HG03196 (cell line): Measurements from ENCODE around the gene TMEM54.
"Not testable (repeated sequence)": the region's sequence is repeated elsewhere in the genome, so short reads cannot be mapped to it uniquely, and the experiment has no call there.

Experiments used
- ATAC-seq: cut with Tn5 transposase; IDR thresholded peaks from one replicate; pipeline ENCODE4 v1.9.1; 2021; ENCODE audit not compliant: unreplicated experiment

TMEM54 gene

GRCh38 chr1:32919811-32920733 is 18.9 kb upstream of the TMEM54 start:
- no peak for ATAC-seq

DNA sequence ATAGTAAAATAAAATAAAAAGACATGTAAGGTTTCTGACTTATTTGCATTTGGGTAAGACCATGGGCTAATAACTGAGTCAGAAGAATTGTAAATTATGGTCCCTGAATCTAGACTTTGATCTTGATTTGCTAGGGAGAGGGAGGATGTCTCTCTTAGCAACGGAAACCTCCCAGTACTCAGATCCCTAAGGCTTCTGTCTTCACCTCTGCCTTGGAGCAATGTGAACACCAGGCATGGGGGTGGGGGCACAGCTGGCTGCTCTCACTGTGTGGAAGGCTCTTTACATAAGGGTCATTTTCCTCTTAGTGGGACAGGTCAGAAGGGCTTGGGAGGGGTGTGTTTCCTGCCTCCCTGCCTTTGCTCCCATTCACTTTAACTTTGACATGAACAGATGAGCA is 17.0 kb upstream of the TMEM54 start:
- ATAC-seq = no peak

GRCh38 chr1:32917521-32917920 is 16.3 kb upstream of the TMEM54 start:
- no peak for ATAC-seq

GRCh38 chr1:32915766-32916706 is 14.8 kb upstream of the TMEM54 start:
- no peak for ATAC-seq

GRCh38 chr1:32910319-32910718 is 9.1 kb upstream of the TMEM54 start:
- no peak for ATAC-seq

- ATAC-seq = no peak
These were observed 6.2 kb upstream of the TMEM54 start for GRCh38 chr1:32907435-32907834.

DNA sequence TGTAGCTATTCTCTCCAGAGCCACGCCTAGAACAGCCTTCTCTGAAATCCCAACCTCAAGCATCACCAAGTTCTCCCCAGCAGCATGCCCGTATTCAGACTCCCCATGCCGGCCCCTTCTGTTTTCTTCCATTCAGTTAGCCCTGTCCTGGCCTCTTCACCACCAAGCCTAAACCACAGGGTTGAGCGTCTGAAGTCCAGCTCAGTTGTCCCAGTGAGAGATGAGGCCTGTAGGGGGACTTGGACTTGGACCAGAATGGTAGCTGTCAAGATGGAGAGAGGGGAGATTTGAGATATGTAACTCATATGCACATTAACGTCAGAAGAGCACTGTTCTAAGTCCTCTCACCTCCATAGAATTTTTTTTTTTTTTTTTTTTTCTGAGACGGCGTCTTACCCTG is 5.5 kb upstream of the TMEM54 start:
- ATAC-seq = no peak

- ATAC-seq = not testable (repeated sequence)
These were observed 4.4 kb upstream of the TMEM54 start for GRCh38 chr1:32905588-32905987.

DNA sequence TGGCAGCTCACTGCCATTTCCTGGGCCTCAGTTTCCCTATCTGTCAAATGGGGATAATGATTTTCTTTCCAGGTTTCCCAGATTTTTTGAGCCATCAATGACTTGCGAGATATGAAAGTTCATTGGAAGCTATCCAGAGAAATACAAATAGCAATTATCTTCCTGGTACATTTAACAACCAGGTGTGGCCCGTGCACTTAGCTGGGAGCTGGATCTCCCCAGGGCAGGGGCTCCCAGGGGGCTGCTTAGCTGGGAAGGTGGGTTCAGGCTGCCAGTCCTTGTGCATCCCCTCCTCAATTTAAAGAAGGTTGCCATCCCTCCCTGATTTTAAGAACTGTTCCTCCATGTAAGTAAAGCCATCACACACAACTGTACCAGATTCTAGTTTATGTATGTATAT is 3.6 kb upstream of the TMEM54 start:
- ATAC-seq = no peak

DNA sequence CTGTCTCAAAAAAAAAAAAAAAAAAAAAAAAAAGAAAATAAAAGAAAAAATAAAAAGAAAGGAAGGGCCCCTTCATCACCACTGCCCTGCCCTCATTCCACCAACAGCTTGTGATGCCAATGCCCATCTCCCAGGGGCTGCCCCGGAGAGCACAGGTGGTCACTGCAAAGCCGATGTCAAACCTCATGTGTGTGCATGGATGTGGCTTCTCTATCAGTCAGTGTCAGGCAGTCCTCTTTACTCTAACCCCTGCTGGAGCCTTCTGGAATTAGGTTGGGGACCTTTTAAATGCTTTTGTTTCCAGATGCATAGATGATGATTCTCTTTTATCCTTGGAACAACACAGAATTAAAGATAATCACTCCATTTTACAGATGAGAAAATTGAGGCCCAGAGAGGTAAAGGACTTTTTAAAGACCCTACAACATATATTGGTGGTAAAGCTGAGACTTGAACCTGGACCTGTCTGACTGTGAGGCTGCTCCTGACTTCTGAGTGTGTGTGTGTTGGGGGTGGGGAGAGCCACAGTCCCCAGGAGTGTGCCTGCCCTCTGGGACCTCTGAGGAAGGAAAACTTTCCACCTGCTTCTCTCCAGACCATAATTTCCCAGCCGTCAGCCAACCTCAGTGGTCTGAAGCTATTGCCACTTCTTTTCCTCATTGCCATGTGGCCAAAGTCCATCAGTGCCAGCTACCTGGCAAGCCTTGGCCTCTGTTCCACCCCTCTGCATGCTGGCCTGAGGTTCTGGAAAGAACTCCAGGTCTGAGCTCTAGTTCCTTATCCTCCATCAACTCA is 3.0 kb upstream of the TMEM54 start:
- ATAC-seq = no peak

GRCh38 chr1:32902535-32902920 is 1.3 kb upstream of the TMEM54 start:
- ATAC-seq = no peak

GRCh38 chr1:32901823-32902534 is 790 bp upstream of the TMEM54 start:
- no peak for ATAC-seq

- ATAC-seq = no peak
These were observed 726 bp downstream of the TMEM54 start for GRCh38 chr1:32900371-32900955.

DNA sequence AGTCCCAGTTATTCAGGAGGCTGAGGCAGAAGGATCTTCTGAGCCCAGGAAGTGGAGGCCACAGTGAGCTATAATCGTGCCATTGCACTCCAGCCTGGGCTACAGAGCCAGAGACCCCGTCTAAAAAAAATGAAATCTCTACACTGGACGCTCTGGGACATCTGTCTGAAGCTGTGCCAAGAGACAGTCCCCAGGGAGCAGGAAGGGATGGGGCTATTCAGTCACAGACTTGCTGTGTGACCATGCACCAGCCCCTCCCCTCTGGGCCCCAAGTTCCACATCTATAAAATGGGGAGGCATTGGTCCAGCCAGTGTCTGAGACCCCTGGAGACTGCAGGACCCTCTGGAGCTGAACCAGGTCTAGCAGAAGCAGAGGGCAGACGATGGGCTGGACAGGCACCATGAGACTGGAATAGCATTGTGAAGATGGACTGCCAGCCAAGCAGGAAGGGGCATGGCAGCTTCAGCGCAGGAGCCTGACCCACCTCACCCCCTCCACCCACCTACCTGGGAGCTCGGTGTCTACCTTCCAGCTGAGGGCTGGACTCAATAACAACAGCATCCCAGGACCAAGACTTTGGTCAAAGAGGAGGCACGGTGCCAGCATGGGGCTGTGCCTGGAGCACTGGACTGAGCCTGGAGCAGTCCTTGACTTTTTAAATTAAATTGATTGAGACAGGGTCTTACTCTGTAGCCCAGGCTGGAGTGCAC is 1.4 kb downstream of the TMEM54 start:
- ATAC-seq = no peak

DNA sequence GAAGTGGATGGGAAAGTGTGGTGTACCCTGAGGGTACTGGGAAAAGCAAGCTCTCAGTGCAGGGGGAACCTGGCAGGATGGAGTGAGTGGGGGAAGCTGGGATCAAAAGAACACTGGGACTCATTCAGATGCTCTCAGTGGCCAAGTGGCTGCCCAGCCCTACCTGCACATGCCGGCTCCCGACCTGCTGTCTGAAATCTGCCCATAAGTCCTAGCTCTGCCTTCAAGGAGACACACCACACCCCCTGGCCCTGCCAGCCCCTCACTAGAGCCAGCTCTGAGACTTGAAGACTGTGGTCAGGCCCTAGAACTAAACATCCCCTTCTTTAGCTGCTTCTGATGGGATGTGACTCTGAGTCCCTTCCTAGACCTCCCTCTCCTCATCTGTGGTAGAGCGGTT is 2.2 kb downstream of the TMEM54 start:
- no peak for ATAC-seq

GRCh38 chr1:32898056-32898455 is 3.1 kb downstream of the TMEM54 start:
- no peak for ATAC-seq

- no peak for ATAC-seq
These were observed 3.8 kb downstream of the TMEM54 start for GRCh38 chr1:32897082-32898049.

DNA sequence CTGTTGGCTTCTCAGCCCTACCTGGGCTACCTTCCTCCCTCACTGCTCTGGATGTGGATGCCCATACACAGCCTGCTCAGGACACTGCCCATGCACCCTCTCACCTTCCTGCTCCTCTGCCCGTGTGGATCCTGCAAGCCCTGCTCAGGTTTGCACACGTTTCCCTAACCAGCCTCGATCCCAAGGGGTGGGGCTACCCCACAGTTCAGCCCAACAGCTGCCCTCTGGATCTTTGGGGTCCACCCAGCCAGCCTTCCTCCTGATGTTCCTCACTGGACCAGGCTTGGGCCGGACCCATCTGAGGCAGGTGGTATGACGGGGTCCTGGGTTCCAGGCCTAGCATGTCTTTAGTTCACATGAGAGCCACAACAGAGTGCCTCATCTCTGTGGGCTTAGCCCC is 4.7 kb downstream of the TMEM54 start:
- no peak for ATAC-seq
